ENCODE measurements around the gene SYT11.

Gene SYT11

DNA sequence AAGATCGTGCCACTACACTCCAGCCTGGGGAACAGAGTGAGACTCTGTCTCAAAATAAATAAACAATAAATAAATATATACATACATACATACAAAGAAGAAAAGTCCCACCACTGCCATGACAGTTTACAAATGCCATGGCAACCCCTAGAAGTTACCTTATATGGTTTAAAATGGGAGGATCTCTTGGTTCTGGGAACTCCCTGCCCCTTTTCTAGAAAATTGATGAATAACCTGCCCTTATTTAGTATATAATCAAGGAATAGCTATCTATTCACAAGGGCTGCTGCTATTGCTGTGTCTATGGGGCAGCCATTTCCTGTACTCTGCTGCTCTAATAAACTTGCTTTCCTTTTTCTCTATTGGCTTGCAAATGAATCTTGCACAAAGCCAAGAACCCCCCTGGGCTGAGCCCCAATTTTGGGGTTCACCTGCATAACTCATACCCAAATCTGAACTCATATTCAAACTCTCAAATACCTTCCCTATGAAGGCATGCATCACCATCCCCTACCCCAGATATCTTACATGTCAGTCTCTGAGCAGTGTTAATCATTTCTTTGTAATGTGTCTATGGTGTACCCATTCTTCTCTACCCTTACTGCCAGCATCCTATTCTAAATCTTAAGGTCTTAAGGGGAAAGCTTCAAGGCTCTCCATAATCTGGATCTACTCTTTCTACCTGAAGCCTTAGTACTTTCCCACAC lies 11.4 kb upstream of the SYT11 start:
- H4K20me1 ChIP-seq (ENCODE audit: insufficient read depth, low read length) = no peaks in the 10 kb centered on the region
- TF ChIP-seq, protein P1, sequence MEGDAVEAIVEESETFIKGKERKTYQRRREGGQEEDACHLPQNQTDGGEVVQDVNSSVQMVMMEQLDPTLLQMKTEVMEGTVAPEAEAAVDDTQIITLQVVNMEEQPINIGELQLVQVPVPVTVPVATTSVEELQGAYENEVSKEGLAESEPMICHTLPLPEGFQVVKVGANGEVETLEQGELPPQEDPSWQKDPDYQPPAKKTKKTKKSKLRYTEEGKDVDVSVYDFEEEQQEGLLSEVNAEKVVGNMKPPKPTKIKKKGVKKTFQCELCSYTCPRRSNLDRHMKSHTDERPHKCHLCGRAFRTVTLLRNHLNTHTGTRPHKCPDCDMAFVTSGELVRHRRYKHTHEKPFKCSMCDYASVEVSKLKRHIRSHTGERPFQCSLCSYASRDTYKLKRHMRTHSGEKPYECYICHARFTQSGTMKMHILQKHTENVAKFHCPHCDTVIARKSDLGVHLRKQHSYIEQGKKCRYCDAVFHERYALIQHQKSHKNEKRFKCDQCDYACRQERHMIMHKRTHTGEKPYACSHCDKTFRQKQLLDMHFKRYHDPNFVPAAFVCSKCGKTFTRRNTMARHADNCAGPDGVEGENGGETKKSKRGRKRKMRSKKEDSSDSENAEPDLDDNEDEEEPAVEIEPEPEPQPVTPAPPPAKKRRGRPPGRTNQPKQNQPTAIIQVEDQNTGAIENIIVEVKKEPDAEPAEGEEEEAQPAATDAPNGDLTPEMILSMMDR (IDR thresholded peaks at IDR 0.05; ENCODE audit: low read length) = no peak
- TF ChIP-seq EZH2 (IDR thresholded peaks at IDR 0.05; ENCODE audit: borderline replicate concordance, low read length) = no peak
- no peaks in the 10 kb centered on the region for H3F3A ChIP-seq (ENCODE audit: insufficient read depth, low read length)
- no peak overlapping the region for H3K4me2 ChIP-seq (ENCODE audit: low read length)
- peaks cover 75% of the 10 kb centered on the region for H3K36me3 ChIP-seq (ENCODE audit: insufficient read depth, low read length)
- no peak overlapping the region for H3K27ac ChIP-seq (ENCODE audit: low read depth, low read length, poor library complexity, severe bottlenecking)
- H3K27me3 ChIP-seq (ENCODE audit: insufficient read depth, low read length) = no peaks in the 10 kb centered on the region
- peaks cover 44% of the 10 kb centered on the region for H3K79me2 ChIP-seq (ENCODE audit: insufficient read depth, low read length)
- no peak overlapping the region for H2AFZ ChIP-seq (ENCODE audit: low read length)
- H3K4me1 ChIP-seq (ENCODE audit: insufficient read depth, low read length, severe bottlenecking) = peaks cover 19% of the 10 kb centered on the region
- no peaks in the 10 kb centered on the region for H3K9me2 ChIP-seq (ENCODE audit: low read depth, low read length)
- H3K4me3 ChIP-seq (ENCODE audit: low read depth, low read length, poor library complexity, severe bottlenecking) = no peak overlapping the region
- H3K9ac ChIP-seq (ENCODE audit: low read length) = no peak overlapping the region
- H3K9me3 ChIP-seq (ENCODE audit: low read length) = no peaks in the 10 kb centered on the region

GRCh38 chr1:155850345-155850744 lies 9.0 kb upstream of the SYT11 start:
- Histone ChIP-seq H3K27ac (ENCODE audit: low read depth, low read length, poor library complexity, severe bottlenecking) (no peak overlapping the region), H3K27me3 (ENCODE audit: insufficient read depth, low read length) (no peaks in the 10 kb centered on the region), H3K79me2 (ENCODE audit: insufficient read depth, low read length) (peaks cover 34% of the 10 kb centered on the region), H3K4me3 (ENCODE audit: low read depth, low read length, poor library complexity, severe bottlenecking) (no peak overlapping the region), H3K36me3 (ENCODE audit: insufficient read depth, low read length) (peaks cover 71% of the 10 kb centered on the region), H3K4me2 (ENCODE audit: low read length) (no peak overlapping the region), H3K9me3 (ENCODE audit: low read length) (no peaks in the 10 kb centered on the region), H2AFZ (ENCODE audit: low read length) (no peak overlapping the region), H3K4me1 (ENCODE audit: insufficient read depth, low read length, severe bottlenecking) (peaks cover 19% of the 10 kb centered on the region), H3K9me2 (ENCODE audit: low read depth, low read length) (no peaks in the 10 kb centered on the region), H4K20me1 (ENCODE audit: insufficient read depth, low read length) (no peaks in the 10 kb centered on the region), H3K9ac (ENCODE audit: low read length) (no peak overlapping the region), H3F3A (ENCODE audit: insufficient read depth, low read length) (no peaks in the 10 kb centered on the region)
- TF ChIP-seq EZH2 (IDR thresholded peaks at IDR 0.05; ENCODE audit: borderline replicate concordance, low read length) = no peak
- TF ChIP-seq, protein P1 (IDR thresholded peaks at IDR 0.05; ENCODE audit: low read length) = no peak

DNA sequence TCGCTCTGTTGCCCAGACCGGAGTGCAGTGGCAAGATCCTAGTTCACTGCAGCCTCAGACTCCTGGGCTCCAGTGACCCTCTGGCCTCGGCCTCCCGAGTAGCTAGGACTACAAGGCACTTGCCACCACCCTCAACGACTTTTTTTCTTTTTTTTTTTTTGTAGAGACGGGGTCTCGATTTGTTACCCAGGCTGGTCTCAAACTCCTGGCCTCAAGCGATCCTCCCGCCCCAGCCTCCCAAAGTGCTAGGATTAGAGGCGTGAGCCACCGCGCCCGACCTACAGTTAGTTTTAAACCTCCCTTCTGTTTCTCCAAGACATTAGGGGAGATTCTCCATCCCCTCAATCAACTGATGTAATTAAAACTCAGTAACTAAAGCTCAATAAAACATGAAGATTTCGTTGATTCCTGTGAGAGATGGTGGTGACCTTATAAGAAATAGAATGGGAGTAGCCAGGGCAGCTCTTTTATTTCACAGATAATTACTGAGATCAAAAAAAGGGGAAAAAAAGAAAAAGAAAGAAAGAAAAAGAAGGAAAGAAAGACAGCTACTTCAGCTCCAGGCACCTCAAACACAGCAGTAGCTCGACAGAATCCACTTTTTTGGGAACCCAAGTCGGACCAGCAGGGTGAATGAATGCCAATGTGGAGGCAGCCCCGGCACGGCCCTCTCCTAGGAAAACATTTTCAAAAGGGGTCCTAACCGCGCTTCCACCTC lies 3.0 kb upstream of the SYT11 start:
- no peaks in the 10 kb centered on the region for H4K20me1 ChIP-seq (ENCODE audit: insufficient read depth, low read length)
- H3F3A ChIP-seq (ENCODE audit: insufficient read depth, low read length) = peaks cover 11% of the 10 kb centered on the region
- peaks cover 33% of the 10 kb centered on the region; the same call in 1 of the 2 replicates for H3K36me3 ChIP-seq (ENCODE audit: insufficient read depth, low read length)
- H2AFZ ChIP-seq (ENCODE audit: low read length) = no peak overlapping the region
- H3K9ac ChIP-seq (ENCODE audit: low read length) = peak overlapping the region; percentile 93
- H3K4me3 ChIP-seq (ENCODE audit: low read depth, low read length, poor library complexity, severe bottlenecking) = peak overlapping the region; percentile 88
- no peaks in the 10 kb centered on the region for H3K27me3 ChIP-seq (ENCODE audit: insufficient read depth, low read length)
- H3K4me1 ChIP-seq (ENCODE audit: insufficient read depth, low read length, severe bottlenecking) = peaks cover 41% of the 10 kb centered on the region
- H3K4me2 ChIP-seq (ENCODE audit: low read length) = peak overlapping the region; percentile 89
- peak overlapping the region; percentile 54 for H3K27ac ChIP-seq (ENCODE audit: low read depth, low read length, poor library complexity, severe bottlenecking)
- H3K79me2 ChIP-seq (ENCODE audit: insufficient read depth, low read length) = peaks cover 11% of the 10 kb centered on the region
- no peaks in the 10 kb centered on the region for H3K9me3 ChIP-seq (ENCODE audit: low read length)
- TF ChIP-seq, protein P1 (IDR thresholded peaks at IDR 0.05; ENCODE audit: low read length) = no peak
- no peak for TF ChIP-seq EZH2 (IDR thresholded peaks at IDR 0.05; ENCODE audit: borderline replicate concordance, low read length)
- no peaks in the 10 kb centered on the region for H3K9me2 ChIP-seq (ENCODE audit: low read depth, low read length)
